Fibroblast of skin of scalp (primary cell): ENCODE data around the gene BPGM.

Source experiments
- DNase-seq: peaks from one replicate; pipeline ENCODE4 v3.0.0-alpha.2; 2013

Gene BPGM

GRCh38 chr7:134698481-134698880 lies 51.8 kb downstream of the BPGM start:
- no peak for DNase-seq

GRCh38 chr7:134699021-134699818 lies 52.6 kb downstream of the BPGM start:
- no peak for DNase-seq

GRCh38 chr7:134699899-134700298 lies 53.2 kb downstream of the BPGM start:
- DNase-seq = peak; percentile 51

GRCh38 chr7:134701272-134701671 lies 54.6 kb downstream of the BPGM start:
- peak; percentile 60 for DNase-seq

- peak; percentile 51 for DNase-seq
Measured at GRCh38 chr7:134702366-134703240, 56.0 kb downstream of the BPGM start.

GRCh38 chr7:134703241-134703594 lies 56.6 kb downstream of the BPGM start:
- DNase-seq = no peak

- peak; percentile 60 for DNase-seq
Measured at GRCh38 chr7:134703782-134704181, 57.1 kb downstream of the BPGM start.

- no peak for DNase-seq
Measured at GRCh38 chr7:134704827-134705226, 58.2 kb downstream of the BPGM start.

- no peak for DNase-seq
Measured at GRCh38 chr7:134705716-134706115, 59.1 kb downstream of the BPGM start.

- DNase-seq = no peak
Measured at GRCh38 chr7:134706468-134706867, 59.8 kb downstream of the BPGM start.

GRCh38 chr7:134707663-134708378 lies 61.2 kb downstream of the BPGM start:
- no peak for DNase-seq

GRCh38 chr7:134708692-134709091 lies 62.0 kb downstream of the BPGM start:
- no peak for DNase-seq

GRCh38 chr7:134709197-134709596 lies 62.5 kb downstream of the BPGM start:
- DNase-seq = peak; percentile 88

- no peak for DNase-seq
Measured at GRCh38 chr7:134710511-134710853, 63.8 kb downstream of the BPGM start.

- peak; percentile 64 for DNase-seq
Measured at GRCh38 chr7:134710854-134711624, 64.4 kb downstream of the BPGM start.

- peak; percentile 91 for DNase-seq
Measured at GRCh38 chr7:134712196-134712595, 65.5 kb downstream of the BPGM start.

GRCh38 chr7:134714470-134715205 lies 68.0 kb downstream of the BPGM start:
- DNase-seq = no peak

- no peak for DNase-seq
Measured at GRCh38 chr7:134718211-134718875, 71.7 kb downstream of the BPGM start.

GRCh38 chr7:134720091-134720935 lies 73.7 kb downstream of the BPGM start:
- peak; percentile 87 for DNase-seq

- peak; percentile 61 for DNase-seq
Measured at GRCh38 chr7:134721171-134721570, 74.5 kb downstream of the BPGM start.
